GM12892 (cell line): ENCODE results near the gene SPARC.

Experiments used
- DNase-seq: peaks from one replicate; pipeline ENCODE4 v3.0.0; 2011; ENCODE audit not compliant: insufficient read length
- FAIRE-seq: peaks from 2 replicates; lab custom pipeline; 2011; peaks lifted over from hg19 to GRCh38; lab: Jason Lieb, UNC
- POLR2A ChIP-seq: IDR thresholded peaks from 2 replicates; pipeline ENCODE4 v1.6.1; 2011; ENCODE audit warnings: low read depth, low read length, control low read depth

The SPARC gene

DNA sequence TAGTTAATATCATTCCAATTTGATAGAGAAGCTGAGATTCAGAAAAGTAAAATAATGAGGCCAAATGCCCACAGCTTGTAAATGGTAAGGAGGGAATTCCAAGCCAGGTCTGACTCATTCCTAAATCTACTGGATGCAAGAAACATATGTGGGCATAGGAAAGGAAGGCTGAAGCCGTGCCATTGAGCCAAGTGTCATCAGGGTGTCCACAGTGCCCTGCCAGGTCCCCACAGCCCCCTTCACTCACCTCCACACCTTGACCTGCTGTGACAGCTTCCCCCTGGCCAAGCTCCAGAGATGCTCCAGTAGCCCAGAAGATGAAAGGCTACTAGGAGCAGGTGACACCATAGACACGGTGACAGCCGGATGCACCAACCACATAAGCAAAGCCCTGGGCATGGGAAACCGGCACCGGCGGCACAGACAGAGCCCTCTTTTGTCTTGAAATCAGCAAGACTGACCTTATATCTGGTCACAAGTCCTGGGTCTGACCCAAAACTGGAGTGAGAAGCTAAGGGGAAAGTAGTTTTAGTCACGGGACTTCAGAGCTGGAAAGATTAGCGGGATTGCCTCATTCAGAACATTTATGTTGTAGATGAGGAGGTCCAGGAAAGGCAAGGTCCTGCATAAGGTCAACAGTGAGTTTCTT is 75.5 kb downstream of the SPARC start:
- no peak for TF ChIP-seq POLR2A
- FAIRE-seq (no peak), DNase-seq (no peak)
